GM18909 (cell line): Measurements from ENCODE around the gene CUX1.

ENCODE experiments used
- ATAC-seq: cut with Tn5 transposase; IDR thresholded peaks from one replicate; pipeline ENCODE4 v1.9.1; 2021; ENCODE audit warnings: mild to moderate bottlenecking; ENCODE audit not compliant: unreplicated experiment, poor library complexity

Gene CUX1

DNA sequence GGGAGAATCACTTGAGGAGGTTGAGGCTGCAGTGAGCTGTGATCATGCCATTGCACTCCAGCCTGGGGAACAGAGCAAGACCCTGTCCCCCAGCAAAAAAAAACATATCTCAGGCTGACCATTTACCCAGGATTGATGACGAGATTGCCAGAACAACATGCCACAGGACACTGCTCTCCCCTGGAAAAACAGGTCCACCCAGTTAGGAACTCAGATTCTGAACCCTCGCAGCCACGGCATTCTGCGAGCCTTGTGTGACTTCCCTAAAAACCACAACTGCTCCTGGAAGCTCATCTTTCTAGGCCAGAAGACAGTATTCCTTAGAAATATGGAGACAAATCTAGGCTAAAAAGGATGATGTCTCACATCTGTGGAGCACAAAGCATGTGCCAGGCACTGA, 427.2 kb downstream of the CUX1 start:
- no peak for ATAC-seq

DNA sequence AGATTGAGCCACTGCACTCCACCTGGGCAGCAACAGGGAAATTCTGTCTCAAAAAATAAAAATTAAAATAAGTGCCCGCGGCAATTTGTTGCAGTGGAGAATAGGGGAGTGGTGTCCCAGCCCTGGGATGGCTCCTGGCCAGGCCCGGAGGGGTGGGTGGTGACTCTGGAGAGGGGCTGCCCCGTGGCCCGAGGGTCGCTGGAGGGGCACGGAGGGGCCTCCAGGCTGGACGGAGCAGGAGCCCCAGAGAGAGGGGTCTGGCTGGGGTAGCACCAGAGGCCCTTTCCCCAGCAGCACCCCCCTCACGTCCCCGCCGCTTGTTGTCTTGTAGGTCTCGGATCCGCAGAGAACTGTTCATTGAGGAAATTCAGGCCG, 430.6 kb downstream of the CUX1 start:
- no peak for ATAC-seq

DNA sequence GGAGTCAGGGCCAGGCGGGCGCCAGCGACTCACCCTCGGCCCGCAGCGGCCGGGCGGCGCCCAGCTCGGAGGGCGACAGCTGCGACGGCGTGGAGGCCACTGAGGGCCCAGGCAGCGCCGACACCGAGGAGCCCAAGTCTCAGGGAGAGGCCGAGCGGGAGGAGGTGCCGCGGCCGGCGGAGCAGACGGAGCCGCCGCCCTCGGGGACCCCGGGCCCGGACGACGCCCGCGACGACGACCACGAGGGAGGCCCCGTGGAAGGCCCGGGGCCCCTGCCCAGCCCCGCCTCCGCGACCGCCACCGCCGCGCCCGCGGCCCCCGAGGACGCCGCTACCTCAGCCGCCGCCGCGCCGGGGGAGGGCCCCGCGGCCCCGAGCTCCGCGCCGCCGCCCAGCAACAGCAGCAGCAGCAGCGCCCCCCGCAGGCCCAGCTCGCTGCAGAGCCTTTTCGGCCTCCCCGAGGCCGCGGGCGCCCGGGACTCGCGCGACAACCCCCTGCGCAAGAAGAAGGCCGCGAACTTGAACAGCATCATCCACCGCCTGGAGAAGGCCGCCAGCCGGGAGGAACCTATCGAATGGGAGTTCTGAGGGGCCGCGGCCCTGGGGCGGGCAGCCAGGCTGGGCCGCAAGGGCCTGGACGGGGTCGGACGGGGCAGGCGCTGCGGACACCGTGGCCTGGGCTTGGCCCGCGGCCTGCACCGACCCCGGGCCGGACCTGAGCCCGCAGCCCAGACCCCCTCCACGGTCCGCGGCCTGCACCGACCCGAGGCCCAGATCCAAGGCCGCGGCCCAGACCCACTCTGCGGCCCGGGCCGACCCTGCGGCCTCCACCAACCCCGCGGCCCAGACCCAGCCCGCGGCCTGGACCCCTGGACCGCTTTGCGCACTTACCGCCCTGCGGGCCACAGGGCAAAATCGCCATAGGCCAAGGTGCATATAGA, 431.3 kb downstream of the CUX1 start:
- ATAC-seq = no peak

DNA sequence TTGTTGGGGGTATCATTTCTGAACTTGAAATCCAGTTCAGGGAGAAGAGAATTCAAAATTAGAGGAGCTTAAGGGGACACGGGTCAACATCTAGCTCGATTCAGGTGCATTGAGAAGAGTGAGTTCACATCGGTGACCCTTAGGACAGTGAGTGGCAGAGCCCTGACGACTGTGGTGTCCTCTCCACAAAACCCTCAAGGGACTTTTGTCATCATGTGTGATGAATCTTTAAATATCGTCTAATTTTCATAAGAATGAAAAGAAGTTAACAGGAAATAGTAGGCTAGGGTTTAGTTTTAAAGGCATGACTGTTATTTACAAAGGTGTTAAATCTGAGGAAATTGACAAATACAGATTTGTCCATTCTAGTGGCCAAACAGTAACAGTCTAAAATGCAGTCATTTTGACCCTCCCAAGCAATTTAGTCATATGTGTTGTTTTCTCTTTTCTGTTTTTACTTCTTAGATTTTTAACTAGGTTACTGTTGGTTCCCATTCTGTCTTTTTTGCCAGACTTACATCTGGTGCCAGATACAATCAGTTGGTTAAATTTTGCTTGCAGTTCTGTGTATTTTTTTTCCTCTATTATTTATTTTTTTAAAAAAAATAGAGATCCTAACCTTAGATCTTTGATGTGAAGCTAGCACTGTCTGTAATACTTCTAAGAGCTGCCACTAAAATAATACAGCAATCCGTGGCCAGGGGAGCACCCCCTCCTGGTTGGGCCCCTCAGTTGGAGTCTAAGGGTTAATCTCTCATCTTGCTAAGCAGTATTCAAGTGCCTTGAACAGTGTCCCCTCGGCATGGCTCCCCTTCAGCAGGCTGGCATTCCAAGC, 434.3 kb downstream of the CUX1 start:
- ATAC-seq = no peak

DNA sequence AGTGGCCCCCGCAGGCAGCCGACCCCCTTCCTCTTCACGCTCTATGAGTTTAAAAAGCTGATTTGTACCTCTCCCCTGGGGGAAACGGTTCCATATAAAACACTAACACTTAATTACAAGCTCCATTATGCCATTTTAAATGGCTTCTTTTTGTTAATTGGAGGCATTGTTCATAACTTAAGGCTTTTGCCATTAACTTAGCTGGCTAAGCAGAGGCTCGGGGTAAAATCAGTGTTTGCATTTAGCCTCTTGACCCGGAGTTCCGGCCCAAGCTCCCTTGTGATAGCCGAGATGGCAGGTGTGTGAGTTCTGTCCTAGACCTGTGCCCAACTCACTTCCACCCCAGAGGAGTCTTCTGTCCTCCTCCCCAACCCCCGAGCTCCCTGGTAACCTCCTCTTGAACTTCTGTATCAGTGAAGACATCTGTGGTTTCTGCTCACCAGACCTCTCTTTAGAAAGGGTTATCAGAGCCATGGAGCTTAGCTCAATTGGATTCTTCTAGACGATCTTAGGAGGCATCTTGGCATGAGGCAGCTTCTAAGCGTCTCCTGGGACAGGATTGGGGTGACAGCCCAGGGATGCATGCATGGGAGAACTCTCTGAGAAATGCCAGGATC, 435.0 kb downstream of the CUX1 start:
- ATAC-seq = no peak

DNA sequence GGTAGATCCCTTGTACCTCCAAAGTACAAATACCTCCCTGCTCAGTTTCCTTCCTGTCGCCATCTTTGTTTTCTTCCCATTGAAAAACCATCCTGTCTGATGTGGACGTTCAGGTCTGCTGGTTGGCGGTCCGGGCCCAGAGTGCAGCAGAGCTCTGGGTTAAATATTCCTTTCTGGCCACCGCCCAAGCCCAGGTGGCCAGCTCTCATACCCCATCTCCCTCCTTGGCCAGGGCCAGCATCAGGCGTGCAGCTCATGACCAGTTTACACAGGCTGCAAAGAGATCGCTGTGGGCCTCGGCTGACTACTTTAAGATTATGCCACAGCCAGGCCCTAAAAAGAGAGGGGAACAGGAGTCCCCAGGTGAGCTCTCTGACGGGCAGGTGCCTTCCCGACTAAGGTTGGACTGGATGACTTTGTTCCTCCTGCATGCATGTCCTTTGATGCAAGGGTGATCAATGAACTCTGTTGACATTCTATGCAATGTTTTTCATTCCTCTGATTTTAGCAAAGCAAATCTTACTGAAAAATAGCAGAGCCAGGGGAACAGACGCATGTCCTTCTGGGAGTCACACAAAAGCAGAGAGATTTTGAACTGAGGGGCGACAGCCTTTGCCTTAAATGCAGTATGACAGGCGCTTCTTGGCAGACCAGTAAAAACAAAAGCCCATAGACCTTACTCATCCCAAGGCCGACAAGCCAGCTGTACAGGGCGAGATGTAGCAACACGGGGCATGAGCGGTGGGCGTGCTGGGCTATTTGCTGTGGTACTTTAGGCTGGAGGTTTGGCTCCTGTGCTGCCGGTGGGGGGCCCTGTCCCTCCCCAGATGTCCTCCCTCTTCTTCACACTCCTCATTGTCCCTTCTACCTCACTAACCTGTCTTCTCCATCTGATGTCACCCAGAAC, 435.9 kb downstream of the CUX1 start:
- no peak for ATAC-seq

DNA sequence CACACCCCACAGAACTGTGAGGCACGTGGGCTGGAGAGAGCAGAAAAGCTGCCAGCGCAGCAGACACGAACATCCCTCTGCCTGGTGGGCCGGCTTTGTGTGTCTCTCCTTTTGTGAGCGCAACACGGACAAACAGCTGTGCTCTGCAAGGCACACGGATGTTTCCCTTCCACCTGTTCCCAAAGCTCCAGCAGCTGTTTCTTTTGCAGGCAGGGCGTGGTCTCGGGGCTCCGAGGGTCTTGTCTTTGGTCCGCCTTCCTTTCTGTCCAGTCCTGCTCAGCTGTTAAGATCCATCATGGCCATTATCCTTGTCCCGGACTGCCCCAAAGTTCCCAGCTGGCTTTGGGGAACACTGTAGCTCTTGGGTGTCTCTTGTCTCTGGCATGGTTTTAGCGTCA, 436.5 kb downstream of the CUX1 start:
- no peak for ATAC-seq

DNA sequence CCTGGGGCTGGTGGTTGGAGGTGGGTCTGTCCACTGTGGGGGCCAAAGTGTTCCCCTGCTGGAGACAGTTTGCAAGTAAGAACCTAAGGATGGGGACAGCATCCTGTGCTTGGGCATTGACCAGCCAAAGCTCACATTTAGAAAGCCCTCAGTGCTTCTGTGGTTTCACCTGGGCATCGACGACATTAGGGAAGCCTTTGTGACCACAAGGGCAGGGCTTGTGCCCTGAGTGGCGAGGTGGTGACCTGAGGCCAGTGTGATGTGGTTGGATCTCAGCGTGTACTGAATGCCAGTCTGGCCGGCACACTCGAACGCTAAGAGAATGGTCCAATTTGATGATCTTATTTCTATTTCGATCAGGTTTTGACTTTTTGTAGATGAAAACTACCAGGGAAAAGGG, 437.1 kb downstream of the CUX1 start:
- ATAC-seq = no peak

DNA sequence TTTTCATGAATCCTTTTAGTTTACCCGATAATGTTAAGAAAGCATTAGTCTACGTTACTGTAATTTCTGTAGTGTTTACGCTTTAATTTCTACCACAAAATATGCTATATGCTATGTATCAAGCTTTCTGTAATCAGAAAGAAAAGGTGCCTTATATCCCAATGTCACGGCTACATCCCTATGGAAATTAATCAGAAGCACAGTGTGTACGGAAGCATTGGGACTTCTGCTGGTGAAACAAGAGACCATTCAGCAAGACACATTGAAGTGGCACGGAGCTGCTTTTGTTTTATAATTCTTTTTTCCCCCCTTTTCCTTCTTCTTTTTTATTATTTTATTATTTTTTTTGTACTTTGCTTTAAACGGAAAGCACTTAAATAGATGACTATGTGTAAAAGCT, 438.1 kb downstream of the CUX1 start:
- no peak for ATAC-seq

DNA sequence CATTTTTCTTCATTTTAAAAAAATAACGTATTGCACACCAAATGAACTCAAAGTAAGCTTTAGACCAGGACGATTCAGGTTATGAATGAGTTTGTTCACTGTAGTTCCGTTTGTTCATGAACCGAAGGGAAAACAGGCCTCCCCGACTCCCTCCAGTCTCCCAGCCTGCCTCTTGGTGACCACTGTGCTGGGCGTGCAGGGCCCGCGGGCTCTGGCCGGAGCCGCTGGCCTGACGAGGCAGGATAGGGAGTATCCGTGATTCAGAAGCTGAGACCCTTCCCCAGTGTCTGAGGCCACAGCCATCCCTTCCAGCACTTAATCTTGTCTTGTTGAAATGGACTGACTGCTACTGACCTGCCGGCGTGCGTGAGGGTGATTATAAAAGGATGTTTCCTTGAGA, 438.5 kb downstream of the CUX1 start:
- ATAC-seq = no peak

DNA sequence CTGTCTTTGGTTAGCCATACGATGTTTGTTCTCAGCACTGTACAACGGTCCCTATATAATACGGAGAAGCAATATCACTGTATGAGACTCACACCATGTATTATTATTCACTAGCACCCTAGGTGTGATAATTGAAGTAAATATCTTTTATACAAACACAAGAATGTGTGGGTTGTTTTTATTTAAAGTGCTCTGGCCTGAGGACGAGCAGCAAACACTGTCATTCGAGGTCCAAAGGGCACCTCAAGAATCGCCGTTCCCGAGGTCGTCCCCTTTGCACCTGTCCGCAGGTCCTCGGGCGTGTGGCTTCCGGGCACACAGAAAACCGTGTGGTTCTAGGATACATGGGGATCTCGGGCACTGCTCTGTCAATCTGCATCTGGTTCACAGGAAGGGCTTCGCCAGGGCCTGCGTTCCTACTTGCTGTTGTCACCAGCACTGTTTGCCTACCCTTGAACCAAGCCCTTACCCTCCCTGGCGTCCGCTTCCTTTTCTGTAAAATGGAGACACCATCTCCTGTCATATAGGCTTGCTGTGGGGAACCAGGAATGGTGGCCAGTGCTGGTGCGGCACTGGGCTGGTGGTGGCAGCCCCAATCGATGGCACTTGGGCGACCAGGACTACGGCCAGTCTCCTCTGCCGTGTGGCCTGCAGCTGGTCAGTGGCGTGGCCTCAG, 440.8 kb downstream of the CUX1 start:
- no peak for ATAC-seq

DNA sequence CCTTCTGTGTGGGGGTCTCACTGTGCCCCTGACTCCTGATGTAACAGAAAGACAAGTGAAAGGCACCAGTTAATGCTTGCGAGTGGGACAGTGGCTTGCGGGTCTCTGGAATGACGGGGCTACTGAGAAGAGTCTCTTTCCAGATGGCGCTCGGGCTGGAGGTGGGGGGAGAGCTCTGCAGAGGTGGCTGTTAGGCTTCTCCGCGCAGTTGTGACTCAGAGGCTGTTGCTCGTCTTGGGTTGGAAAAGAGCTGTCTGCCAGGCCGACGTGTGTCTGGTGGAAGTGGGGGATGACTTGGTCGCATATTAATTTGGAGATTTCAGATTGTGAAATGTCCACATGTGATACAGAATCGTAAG, 441.3 kb downstream of the CUX1 start:
- ATAC-seq = no peak

DNA sequence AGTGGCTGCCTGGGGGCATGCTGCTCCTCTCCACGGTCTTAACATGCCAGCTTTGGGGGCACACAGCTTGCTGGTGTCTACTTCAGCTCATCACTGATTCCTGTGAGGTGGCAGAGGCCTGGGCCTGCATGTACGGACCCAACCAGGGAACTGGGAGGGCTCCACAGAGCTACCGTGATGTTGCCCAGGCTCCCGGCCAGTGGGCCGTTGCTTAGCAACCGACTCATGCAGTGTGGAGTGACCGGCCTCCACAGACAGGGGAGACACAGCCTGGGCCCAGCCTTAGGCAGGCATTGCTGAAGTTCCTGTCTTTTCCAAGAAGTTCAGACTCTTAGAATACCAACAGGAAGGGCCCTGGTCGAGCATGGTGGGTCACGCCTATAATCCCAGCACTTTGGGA, 443.4 kb downstream of the CUX1 start:
- no peak for ATAC-seq

DNA sequence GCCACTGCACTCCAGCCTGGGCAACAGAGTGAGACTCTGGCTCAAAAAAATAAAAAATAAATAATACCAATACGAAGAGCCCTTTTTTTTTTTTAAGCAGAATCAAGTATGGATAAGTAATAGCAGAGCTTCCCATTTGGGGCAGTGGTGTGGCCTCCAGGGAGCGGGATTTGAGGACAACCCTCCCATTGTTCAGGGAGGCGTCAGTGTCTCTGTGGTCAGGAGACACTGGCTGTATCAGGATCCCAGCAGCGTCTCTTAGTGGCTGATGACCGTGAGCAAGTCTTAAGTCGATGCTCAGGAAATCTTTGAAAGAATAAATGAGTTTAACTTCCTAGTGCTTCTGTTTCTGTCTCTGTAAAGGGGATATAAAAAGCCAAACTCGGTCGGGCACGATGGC, 444.0 kb downstream of the CUX1 start:
- no peak for ATAC-seq

DNA sequence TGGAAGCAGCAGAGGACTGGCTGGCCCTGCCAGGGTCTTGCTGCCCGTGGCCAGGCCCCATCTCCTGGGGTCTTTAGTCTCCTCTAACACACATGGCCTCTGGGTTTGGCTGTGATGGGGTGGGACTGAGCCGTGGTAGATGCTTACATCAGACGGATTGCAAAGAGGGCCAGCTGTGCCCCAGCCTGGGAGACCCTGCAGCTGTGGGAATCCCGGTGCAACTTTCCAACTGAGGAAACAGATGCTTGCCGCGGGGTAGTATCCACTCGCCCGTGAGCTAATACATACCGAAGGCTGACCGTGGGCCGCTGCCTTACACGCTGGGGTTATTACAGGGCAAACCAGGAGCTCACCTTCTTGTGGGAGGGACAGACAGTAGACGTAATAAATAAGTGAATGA, 445.1 kb downstream of the CUX1 start:
- ATAC-seq = no peak

DNA sequence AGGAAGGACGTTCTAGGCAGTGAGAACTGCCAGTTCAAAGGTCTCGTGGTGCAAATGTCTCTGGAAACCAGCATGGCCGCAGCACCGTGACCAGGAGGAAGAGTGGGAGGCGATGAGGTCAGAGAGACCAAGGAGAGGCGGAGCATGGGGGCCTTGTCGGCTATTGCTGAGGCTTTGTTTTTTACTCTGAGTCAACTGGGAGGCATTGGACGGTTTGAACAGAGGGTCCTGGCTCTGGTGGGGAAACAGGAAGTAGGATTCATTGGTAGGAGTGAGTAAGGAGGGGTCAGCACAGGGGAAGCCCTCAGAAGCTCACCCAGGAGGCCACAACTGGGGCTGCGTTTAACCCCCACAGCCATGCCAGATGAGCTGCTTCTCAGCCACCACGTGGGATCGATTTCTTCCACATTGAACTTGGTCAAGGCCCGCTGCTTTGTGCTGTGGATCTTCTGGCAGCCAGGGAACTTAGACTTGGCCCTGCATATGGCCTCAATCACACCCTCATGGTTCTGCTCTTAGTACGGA, 447.0 kb downstream of the CUX1 start:
- no peak for ATAC-seq

DNA sequence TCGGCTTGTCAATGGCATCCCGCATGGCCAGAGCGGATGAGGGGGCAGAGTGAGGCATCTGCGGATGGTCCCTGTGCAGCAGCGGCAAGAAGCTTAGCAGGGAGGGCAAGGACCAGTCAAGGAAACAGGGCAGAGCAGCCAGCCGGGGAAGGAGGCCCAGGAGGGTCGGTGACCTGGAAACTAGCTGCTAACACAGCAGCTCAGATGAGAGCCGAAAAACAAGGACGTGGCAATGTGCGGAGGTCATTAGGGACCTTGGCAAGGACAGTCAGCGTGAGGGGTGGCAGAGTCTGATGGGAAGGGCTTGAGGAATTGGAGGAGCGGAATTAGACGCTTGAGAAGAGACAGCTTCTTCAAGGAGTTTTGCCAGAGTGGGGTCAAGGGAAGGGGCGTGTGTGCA, 449.1 kb downstream of the CUX1 start:
- ATAC-seq = no peak

DNA sequence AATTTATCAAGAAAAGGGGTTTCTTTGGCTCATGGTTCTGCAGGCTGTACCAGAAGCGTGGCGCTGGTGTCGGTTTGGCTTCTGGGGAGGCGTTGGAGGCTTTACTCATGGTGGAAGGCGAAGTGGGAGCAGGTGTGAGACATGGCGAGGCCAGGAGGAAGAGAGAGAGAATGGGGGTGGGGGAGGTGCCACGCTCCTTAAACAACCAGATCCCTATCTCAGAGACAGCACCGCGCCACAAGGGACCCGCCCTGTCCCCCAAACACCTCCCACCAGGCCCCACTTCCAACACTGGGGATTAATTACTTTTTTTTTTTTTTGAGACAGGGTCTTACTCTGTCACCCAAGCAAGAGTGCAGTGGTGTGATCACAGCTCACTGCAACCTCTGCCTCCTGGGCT, 451.2 kb downstream of the CUX1 start:
- no peak for ATAC-seq

DNA sequence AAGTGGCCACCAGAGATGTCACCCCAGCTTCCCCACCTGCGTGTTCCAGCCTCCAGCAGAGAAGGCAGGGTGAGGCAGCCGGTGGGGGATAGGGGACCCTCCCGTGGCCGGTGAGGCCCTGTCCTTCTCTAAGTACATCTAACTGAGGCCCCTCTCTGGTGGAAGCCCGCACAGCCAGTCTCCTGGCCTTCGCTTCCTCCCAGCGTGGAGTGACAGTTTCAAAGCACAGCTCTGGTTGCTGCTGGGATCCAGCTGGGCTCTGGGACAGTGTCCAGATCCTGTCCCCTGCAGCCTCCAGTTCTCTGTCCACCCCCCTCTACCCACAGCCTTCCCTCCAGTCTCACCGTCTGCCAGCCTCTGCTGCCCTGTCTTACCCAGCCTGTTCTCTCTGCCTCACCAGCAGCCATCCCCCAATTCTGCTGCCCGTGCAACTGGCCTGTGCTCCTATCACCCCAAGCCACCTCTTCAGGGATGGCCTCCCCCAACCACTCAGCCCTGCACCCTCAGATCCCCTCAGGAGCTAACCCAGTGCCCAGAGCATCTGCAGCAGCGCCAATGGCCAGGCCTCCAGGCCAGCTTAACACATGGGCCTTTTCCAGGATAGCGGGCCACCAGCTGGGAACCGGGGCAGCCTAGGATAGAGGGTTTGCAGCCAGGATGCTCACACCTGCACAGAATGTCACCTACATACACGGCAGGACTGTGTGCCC, 452.9 kb downstream of the CUX1 start:
- ATAC-seq = no peak
